K562 (cell line): Measurements from ENCODE around the gene MFAP3. TPM values are rescaled to one million over a fixed set of nuclear protein-coding genes. Genes with fewer than 3 reads are reported as not detected.

Source experiments
- ATAC-seq: fragments of 200-7000 bp; cut with Tn5 transposase; 3 replicates; pipeline ENCODE4 v1.9.1; 2020; ENCODE audit warnings: moderate library complexity
- BruUV-seq: library from RNA; stranded (reverse); fragments of 400-500 nt; replicated peaks from 2 replicates; lab custom pipeline; 2021; lab: Mats Ljungman, UMichigan
- CTCF ChIA-PET: fragments of 300-600 bp; formaldehyde crosslinking; extraction: SDS; loops from one replicate; lab custom pipeline; 2021; ENCODE audit warnings: low intra/inter-chr PET ratio; lab: Yijun Ruan, JAX
- POLR2A ChIA-PET: fragments of 300-600, 350-650 bp; sonication (Branson Sonifier 250); formaldehyde crosslinking; extraction: SDS; loops from one replicate; lab custom pipeline; 2021; ENCODE audit warnings: antibody characterized with exemption, inconsistent platforms; lab: Yijun Ruan, JAX
- DNase-seq, 4 experiments: peaks; one replicate each; pipeline versions ENCODE4 v3.0.0 to v3.0.0-alpha.2; 2011 to 2018; ENCODE audit warnings: low spot score in 3 of 4, mixed read lengths in 3 of 4; ENCODE audit errors: extremely low read depth in 1 of 4
- FAIRE-seq: peaks from 2 replicates; lab custom pipeline; 2011; peaks lifted over from hg19 to GRCh38; lab: Jason Lieb, UNC
- H2AFZ ChIP-seq: 2 replicates; pipeline ENCODE4 v1.6.0; 2011; ENCODE audit warnings: low read depth, low read length, control low read depth, inconsistent platforms
- H3K27ac ChIP-seq: fragments of 200-600 bp; 3 replicates; pipeline ENCODE4 v1.8.0; 2011; ENCODE audit warnings: low read depth, mild to moderate bottlenecking, control low read depth, inconsistent platforms, low read length, moderate library complexity, mixed read lengths; ENCODE audit errors: extremely low read depth
- H3K27me3 ChIP-seq, 2 experiments: fragments of 300-600 bp in 1 of 2; 2 replicates in 1 of 2; 3 replicates in 1 of 2; pipeline versions ENCODE4 v1.6.0 to v1.8.0; 2011; ENCODE audit warnings: inconsistent platforms in 2 of 2, low read length in 2 of 2, mild to moderate bottlenecking in 1 of 2, mixed read lengths in 1 of 2, moderate library complexity in 1 of 2; ENCODE audit not compliant: control insufficient read depth in 2 of 2, insufficient read depth in 2 of 2
- H3K36me3 ChIP-seq: fragments of 300-600 bp; 3 replicates; pipeline ENCODE4 v1.8.0; 2011; ENCODE audit warnings: mild to moderate bottlenecking, low read length, inconsistent platforms; ENCODE audit not compliant: control insufficient read depth, insufficient read depth
- H3K4me1 ChIP-seq, 2 experiments: fragments of 200-600 bp in 1 of 2; replicated peaks in 1 of 2; 2 replicates in 1 of 2; 3 replicates in 1 of 2; pipeline versions ENCODE4 v1.5.1 to v1.8.0; 2011; ENCODE audit warnings: inconsistent platforms in 2 of 2, low read length in 2 of 2, mild to moderate bottlenecking in 1 of 2, mixed read lengths in 1 of 2, moderate library complexity in 1 of 2; ENCODE audit not compliant: control insufficient read depth in 2 of 2, insufficient read depth in 2 of 2
- H3K4me2 ChIP-seq: 2 replicates; pipeline ENCODE4 v1.6.1; 2011; ENCODE audit warnings: low read length, control low read depth, inconsistent platforms, mixed read lengths; ENCODE audit not compliant: insufficient read depth
- H3K4me3 ChIP-seq: fragments of 200-600 bp; sonication (generic), shearing (Covaris generic); 2 replicates; pipeline ENCODE4 v1.5.1; 2016; ENCODE audit warnings: control low read depth, inconsistent platforms
- H3K79me2 ChIP-seq: fragments of 200-600 bp; 3 replicates; pipeline ENCODE4 v1.8.0; 2011; ENCODE audit warnings: low read length, inconsistent platforms; ENCODE audit not compliant: control insufficient read depth, insufficient read depth
- H3K9ac ChIP-seq, 2 experiments: 2 replicates each; pipeline versions ENCODE4 v1.6.0 to v1.6.1; 2011; ENCODE audit warnings: low read depth in 2 of 2, low read length in 2 of 2, control low read depth in 1 of 2, inconsistent platforms in 1 of 2, mild to moderate bottlenecking in 1 of 2, mixed read lengths in 1 of 2; ENCODE audit not compliant: insufficient read depth in 1 of 2
- H3K9me1 ChIP-seq: one replicate; pipeline ENCODE4 v1.6.0; 2011; ENCODE audit warnings: inconsistent platforms, mild to moderate bottlenecking, low read length, moderate library complexity; ENCODE audit not compliant: control insufficient read depth, insufficient read depth
- H3K9me3 ChIP-seq: replicated peaks from 2 replicates; pipeline ENCODE4 v1.5.1; 2011; ENCODE audit warnings: low read depth, low read length, inconsistent platforms; ENCODE audit not compliant: control insufficient read depth, insufficient read depth
- H4K20me1 ChIP-seq: replicated peaks from 2 replicates; pipeline ENCODE4 v1.6.1; 2011; ENCODE audit warnings: low read length, inconsistent platforms, mixed read lengths; ENCODE audit not compliant: control insufficient read depth, insufficient read depth
- HDAC6 ChIP-seq: IDR thresholded peaks from 2 replicates; pipeline ENCODE4 v1.6.1; 2012; ENCODE audit warnings: low read depth, mild to moderate bottlenecking, control low read depth, inconsistent platforms, low read length, moderate library complexity
- NR2C1 ChIP-seq, 2 experiments: fragments of 450-650 bp; IDR thresholded peaks; 2 replicates each; pipeline ENCODE4 v1.6.1; 2017; ENCODE audit warnings: mild to moderate bottlenecking in 2 of 2, antibody characterized with exemption in 1 of 2, inconsistent platforms in 1 of 2, missing compliant biosample characterization in 1 of 2, missing genetic modification characterization in 1 of 2
- SMAD4 ChIP-seq: fragments of 250-450 bp; sonication (Bioruptor Pico); conservative IDR thresholded peaks from 2 replicates; pipeline ENCODE4 v1.8.0; 2021; ENCODE audit warnings: inconsistent platforms, mild to moderate bottlenecking, moderate library complexity
- SMARCC2 ChIP-seq: fragments of 450-650 bp; IDR thresholded peaks from 2 replicates; pipeline ENCODE4 v1.6.1; 2017; ENCODE audit warnings: antibody characterized with exemption, moderate library complexity, mild to moderate bottlenecking, low read depth
- TAF7 ChIP-seq: fragments of 450-650 bp; IDR thresholded peaks from 2 replicates; pipeline ENCODE4 v1.6.1; 2016; ENCODE audit warnings: missing genetic modification characterization, missing compliant biosample characterization
- ZEB2 ChIP-seq: fragments of 450-650 bp; IDR thresholded peaks from 2 replicates; pipeline ENCODE4 v1.6.1; 2016
- ZSCAN32 ChIP-seq: fragments of 450-650 bp; formaldehyde crosslinking; IDR thresholded peaks from 2 replicates; pipeline ENCODE4 v1.4.0; 2020; ENCODE audit warnings: mild to moderate bottlenecking, moderate library complexity
- WGBS: fragments of 100-300 bp; shearing (Covaris generic); methylation state at CpG from one replicate; pipeline ENCODE4 v1.1.6; 2016; ENCODE audit warnings: low coverage, mixed read lengths; ENCODE audit not compliant: insufficient coverage; ENCODE audit errors: missing lambda C conversion rate; 5-methylcytosine and 5-hydroxymethylcytosine counted together
- in situ Hi-C: fragments of 300-500 bp; cut with MboI; formaldehyde crosslinking; loops from 4 replicates; pipeline ENCODE4 v1.15.0; 2018; ENCODE audit warnings: inconsistent platforms, mixed read lengths
- intact Hi-C: fragments of 100-400 bp; cut with micrococcal nuclease; formaldehyde crosslinking; loops from 2 replicates; pipeline ENCODE4 v1.14.2; 2022
- polyA plus RNA-seq, 8 experiments: library from polyadenylated mRNA; depleted of rRNA in 4 of 8; stranded (reverse) in 5 of 8; unstranded in 3 of 8; fragments of >200 nt; fragmentation: Nextera tagmentation in 2 of 8; fragmentation: Illumina TruSeq in 1 of 8; extraction: Ambion mirVana in 2 of 8; extraction: Trizol in 1 of 8; gene quantifications; 2 replicates each; pipeline versions ENCODE4 v1.2.1 to v1.2.3, GENCODE V29; 2011 to 2014; ENCODE audit warnings: inconsistent platforms in 1 of 8, missing spikeins in 1 of 8
- total RNA-seq, 7 experiments: library from RNA; depleted of rRNA in 6 of 7; stranded (reverse); fragments of >200 nt in 6 of 7; fragmentation: Illumina TruSeq in 2 of 7; extraction: Trizol in 2 of 7; gene quantifications; 2 replicates each; pipeline versions ENCODE4 v1.2.1 to v1.2.3, GENCODE V29; 2011 to 2021; ENCODE audit warnings: low replicate concordance in 1 of 7
- TF ChIP-seq, protein P1 (sequence below): sonication (generic); formaldehyde crosslinking; IDR thresholded peaks from 2 replicates; pipeline ENCODE4 v1.8.1; 2023; ENCODE audit warnings: mild to moderate bottlenecking, missing genetic modification reagents
- TF ChIP-seq, protein P2 (sequence below): fragments of 250-450 bp; sonication (Bioruptor Pico); IDR thresholded peaks from 2 replicates; pipeline ENCODE4 v1.9.0; 2021; ENCODE audit warnings: mild to moderate bottlenecking, inconsistent platforms
- TF ChIP-seq, protein P3 (sequence below): fragments of 450-650 bp; formaldehyde crosslinking; conservative IDR thresholded peaks from 2 replicates; pipeline ENCODE4 v1.4.0; 2022; ENCODE audit warnings: mild to moderate bottlenecking, missing genetic modification characterization

The MFAP3 gene
- total and polyA plus RNA-seq, 9 of the 15 experiments (the other 6 are each of a cell fraction or from before 2014, with no cell fraction given) = 9.5 to 39.1 (median 20.7) TPM

DNA sequence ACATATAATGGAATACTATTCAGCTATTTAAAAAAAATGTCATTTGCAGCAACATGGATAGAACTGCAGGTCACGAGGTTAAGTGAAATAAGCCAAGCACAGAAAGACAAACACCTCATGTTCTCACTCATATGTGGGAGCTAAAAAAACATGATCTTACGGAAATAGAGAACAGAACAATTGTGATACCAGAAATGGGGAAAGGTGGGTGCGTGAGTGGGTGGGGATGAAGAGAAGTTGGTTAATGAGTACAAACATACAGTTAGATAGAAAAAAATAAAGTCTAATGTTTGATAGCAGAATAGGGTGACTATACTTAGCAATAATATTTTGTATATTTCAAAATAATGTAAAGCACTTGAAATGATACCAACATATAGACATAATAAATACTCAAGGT is 38.8 kb upstream of the MFAP3 start:
- TF ChIP-seq, protein P1, sequence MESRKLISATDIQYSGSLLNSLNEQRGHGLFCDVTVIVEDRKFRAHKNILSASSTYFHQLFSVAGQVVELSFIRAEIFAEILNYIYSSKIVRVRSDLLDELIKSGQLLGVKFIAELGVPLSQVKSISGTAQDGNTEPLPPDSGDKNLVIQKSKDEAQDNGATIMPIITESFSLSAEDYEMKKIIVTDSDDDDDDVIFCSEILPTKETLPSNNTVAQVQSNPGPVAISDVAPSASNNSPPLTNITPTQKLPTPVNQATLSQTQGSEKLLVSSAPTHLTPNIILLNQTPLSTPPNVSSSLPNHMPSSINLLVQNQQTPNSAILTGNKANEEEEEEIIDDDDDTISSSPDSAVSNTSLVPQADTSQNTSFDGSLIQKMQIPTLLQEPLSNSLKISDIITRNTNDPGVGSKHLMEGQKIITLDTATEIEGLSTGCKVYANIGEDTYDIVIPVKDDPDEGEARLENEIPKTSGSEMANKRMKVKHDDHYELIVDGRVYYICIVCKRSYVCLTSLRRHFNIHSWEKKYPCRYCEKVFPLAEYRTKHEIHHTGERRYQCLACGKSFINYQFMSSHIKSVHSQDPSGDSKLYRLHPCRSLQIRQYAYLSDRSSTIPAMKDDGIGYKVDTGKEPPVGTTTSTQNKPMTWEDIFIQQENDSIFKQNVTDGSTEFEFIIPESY (CRISPR knock-in tag) = no peak
- TF ChIP-seq, protein P2, sequence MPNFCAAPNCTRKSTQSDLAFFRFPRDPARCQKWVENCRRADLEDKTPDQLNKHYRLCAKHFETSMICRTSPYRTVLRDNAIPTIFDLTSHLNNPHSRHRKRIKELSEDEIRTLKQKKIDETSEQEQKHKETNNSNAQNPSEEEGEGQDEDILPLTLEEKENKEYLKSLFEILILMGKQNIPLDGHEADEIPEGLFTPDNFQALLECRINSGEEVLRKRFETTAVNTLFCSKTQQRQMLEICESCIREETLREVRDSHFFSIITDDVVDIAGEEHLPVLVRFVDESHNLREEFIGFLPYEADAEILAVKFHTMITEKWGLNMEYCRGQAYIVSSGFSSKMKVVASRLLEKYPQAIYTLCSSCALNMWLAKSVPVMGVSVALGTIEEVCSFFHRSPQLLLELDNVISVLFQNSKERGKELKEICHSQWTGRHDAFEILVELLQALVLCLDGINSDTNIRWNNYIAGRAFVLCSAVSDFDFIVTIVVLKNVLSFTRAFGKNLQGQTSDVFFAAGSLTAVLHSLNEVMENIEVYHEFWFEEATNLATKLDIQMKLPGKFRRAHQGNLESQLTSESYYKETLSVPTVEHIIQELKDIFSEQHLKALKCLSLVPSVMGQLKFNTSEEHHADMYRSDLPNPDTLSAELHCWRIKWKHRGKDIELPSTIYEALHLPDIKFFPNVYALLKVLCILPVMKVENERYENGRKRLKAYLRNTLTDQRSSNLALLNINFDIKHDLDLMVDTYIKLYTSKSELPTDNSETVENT (CRISPR knock-in tag) = no peak
- TF ChIP-seq TAF7 = no peak
- no peak for TF ChIP-seq ZEB2
- TF ChIP-seq NR2C1 (IDR thresholded peaks at IDR 0.05) = no peak
- no peak for TF ChIP-seq NR2C1 (tag; IDR thresholded peaks at IDR 0.05)
- TF ChIP-seq HDAC6 = no peak
- no peak for TF ChIP-seq SMAD4 (CRISPR knock-in tag)
- TF ChIP-seq SMARCC2 = no peak
- no peak for TF ChIP-seq ZSCAN32 (CRISPR knock-in tag)
- TF ChIP-seq, protein P3, sequence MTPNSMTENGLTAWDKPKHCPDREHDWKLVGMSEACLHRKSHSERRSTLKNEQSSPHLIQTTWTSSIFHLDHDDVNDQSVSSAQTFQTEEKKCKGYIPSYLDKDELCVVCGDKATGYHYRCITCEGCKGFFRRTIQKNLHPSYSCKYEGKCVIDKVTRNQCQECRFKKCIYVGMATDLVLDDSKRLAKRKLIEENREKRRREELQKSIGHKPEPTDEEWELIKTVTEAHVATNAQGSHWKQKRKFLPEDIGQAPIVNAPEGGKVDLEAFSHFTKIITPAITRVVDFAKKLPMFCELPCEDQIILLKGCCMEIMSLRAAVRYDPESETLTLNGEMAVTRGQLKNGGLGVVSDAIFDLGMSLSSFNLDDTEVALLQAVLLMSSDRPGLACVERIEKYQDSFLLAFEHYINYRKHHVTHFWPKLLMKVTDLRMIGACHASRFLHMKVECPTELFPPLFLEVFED = no peak
- no TSS peak for BruUV-seq
- no peaks in the 10 kb centered on the region for H3K9me1 ChIP-seq
- intact Hi-C loops = no loop called here
- no peak overlapping the region for H2AFZ ChIP-seq
- FAIRE-seq = no peak
- no peak overlapping the region for H3K4me3 ChIP-seq
- no peaks in the 10 kb centered on the region for H3K79me2 ChIP-seq
- ATAC-seq = no peak
- no peaks in the 10 kb centered on the region for H3K9me3 ChIP-seq
- in situ Hi-C loops = no loop called here
- no peak for DNase-seq
- H3K9ac ChIP-seq = no peak overlapping the region
- no peak overlapping the region for H3K27ac ChIP-seq
- H3K4me1 ChIP-seq = no peaks in the 10 kb centered on the region
- WGBS = 85% methylated on average over 3 of the region's 3 CpGs
- no peaks in the 10 kb centered on the region for H4K20me1 ChIP-seq
- H3K36me3 ChIP-seq = peaks cover 3% of the 10 kb centered on the region; the same call in 2 of the 3 replicates
- CTCF ChIA-PET = interaction anchor here (0.6 kb wide), 1 partner anchor 598 kb away, joined by 3 read pairs; no protein-coding TSS in a partner anchor
- no peak overlapping the region for H3K4me2 ChIP-seq
- POLR2A ChIA-PET = no interaction called here
- no peaks in the 10 kb centered on the region for H3K27me3 ChIP-seq
